Measurements from ENCODE around the gene CLMN. TPM values are rescaled to one million over a fixed set of nuclear protein-coding genes. Genes with fewer than 3 reads are reported as not detected.

The CLMN gene
- total and polyA plus RNA-seq, 2 donors (not counting 3 experiments of a cell fraction or from before 2014, with no cell fraction given): 0.72 to 9.6 TPM

DNA sequence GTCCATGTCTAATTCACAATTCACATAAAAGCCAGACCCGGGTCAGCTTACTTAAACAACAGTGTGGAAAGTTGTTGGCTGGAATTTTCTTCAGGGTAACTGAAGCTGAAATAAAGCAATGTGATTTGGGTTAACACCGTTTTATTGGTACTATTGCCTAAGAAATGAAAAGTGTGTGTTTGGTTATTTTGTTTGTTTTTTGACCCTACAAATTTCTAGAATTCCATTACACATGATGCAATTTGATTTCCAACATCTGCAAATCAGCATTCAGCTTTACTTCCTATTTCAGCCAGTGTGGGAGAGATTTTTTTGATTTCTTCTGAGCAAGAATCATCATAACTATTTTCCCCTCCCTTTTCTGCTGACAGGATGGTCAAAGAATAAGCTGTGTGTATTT, 45.7 kb upstream of the CLMN start:
- dilution Hi-C loops (cut with MboI; ENCODE audit: extremely low pct_ligation_motif_present, low sequenced_read_pairs) (no loop called here), intact Hi-C loops (cut with micrococcal nuclease) (no loop called here)
- DNase-seq (ENCODE audit: low read depth, low spot score) (no peak), FAIRE-seq (no peak)
- TF ChIP-seq, protein P1, sequence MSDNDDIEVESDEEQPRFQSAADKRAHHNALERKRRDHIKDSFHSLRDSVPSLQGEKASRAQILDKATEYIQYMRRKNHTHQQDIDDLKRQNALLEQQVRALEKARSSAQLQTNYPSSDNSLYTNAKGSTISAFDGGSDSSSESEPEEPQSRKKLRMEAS (IDR thresholded peaks at IDR 0.05; ENCODE audit: insufficient read depth, insufficient read length): no peak
- no peak for TF ChIP-seq EZH2 (IDR thresholded peaks at IDR 0.05; ENCODE audit: borderline replicate concordance, low read depth, low read length, severe bottlenecking)
- no peak for TF ChIP-seq POLR2A (IDR thresholded peaks at IDR 0.05; ENCODE audit: low read depth, low read length)
- TF ChIP-seq GATA2 (IDR thresholded peaks at IDR 0.05; ENCODE audit: insufficient read depth, insufficient read length, low read depth, low read length): no peak
- TF ChIP-seq MYC (IDR thresholded peaks at IDR 0.05; ENCODE audit: low read depth, low read length): no peak
- TF ChIP-seq, protein P2, sequence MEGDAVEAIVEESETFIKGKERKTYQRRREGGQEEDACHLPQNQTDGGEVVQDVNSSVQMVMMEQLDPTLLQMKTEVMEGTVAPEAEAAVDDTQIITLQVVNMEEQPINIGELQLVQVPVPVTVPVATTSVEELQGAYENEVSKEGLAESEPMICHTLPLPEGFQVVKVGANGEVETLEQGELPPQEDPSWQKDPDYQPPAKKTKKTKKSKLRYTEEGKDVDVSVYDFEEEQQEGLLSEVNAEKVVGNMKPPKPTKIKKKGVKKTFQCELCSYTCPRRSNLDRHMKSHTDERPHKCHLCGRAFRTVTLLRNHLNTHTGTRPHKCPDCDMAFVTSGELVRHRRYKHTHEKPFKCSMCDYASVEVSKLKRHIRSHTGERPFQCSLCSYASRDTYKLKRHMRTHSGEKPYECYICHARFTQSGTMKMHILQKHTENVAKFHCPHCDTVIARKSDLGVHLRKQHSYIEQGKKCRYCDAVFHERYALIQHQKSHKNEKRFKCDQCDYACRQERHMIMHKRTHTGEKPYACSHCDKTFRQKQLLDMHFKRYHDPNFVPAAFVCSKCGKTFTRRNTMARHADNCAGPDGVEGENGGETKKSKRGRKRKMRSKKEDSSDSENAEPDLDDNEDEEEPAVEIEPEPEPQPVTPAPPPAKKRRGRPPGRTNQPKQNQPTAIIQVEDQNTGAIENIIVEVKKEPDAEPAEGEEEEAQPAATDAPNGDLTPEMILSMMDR (IDR thresholded peaks at IDR 0.05; ENCODE audit: extremely low read depth in 1 of 2, insufficient read depth in 1 of 2, low read depth in 1 of 2, low read length in 2 of 2): no peak
- no peak overlapping the region for H3K27ac ChIP-seq (ENCODE audit: insufficient read depth, low read depth, low read length)
- H4K20me1 ChIP-seq (replicated peaks; ENCODE audit: control insufficient read depth, extremely low read depth, insufficient read depth, low read length): no peaks in the 10 kb centered on the region
- H3K4me3 ChIP-seq (replicated peaks in 1 of 3; ENCODE audit: insufficient read depth in 1 of 3, low read depth in 1 of 3, low read length in 3 of 3): no peak overlapping the region
- H3K36me3 ChIP-seq (ENCODE audit: control insufficient read depth in 2 of 2, extremely low read depth in 1 of 2, insufficient read depth in 2 of 2, low read length in 2 of 2): no peaks in the 10 kb centered on the region
- no peaks in the 10 kb centered on the region for H3K9me1 ChIP-seq (replicated peaks; ENCODE audit: control insufficient read depth, extremely low read depth, insufficient read depth, low read length)
- no peaks in the 10 kb centered on the region for H3K4me1 ChIP-seq (ENCODE audit: control insufficient read depth, extremely low read depth, insufficient read depth, low read length)
- H3K9ac ChIP-seq (replicated peaks; ENCODE audit: extremely low read depth, insufficient read depth, low read length): no peak overlapping the region
- ChIA-PET CTCF (interaction anchor here (0.7 kb wide), 1 partner anchor 676 kb away, joined by 3 read pairs; no protein-coding TSS in a partner anchor), POLR2A (no interaction called here)
- peaks cover 0 to 2% of the 10 kb centered on the region in 2 experiments for H3K27me3 ChIP-seq (ENCODE audit: control insufficient read depth in 2 of 2, insufficient read depth in 2 of 2, low read length in 2 of 2)
- BruUV-seq (replicated peaks): no TSS peak
- no peaks in the 10 kb centered on the region for H3K9me3 ChIP-seq (replicated peaks; ENCODE audit: control insufficient read depth, insufficient read depth, low read length)
- H2AFZ ChIP-seq (ENCODE audit: low read depth, low read length): no peak overlapping the region
- H3K4me2 ChIP-seq (ENCODE audit: insufficient read depth, low read length): no peak overlapping the region
- no peaks in the 10 kb centered on the region for H3K79me2 ChIP-seq (ENCODE audit: control insufficient read depth, insufficient read depth, low read length)
